GM18505 (cell line): Measurements from ENCODE around the gene SNX9.

ENCODE experiments used
- ATAC-seq: cut with Tn5 transposase; IDR thresholded peaks from one replicate; pipeline ENCODE4 v1.9.1; 2021; ENCODE audit not compliant: unreplicated experiment
- POLR2A ChIP-seq: IDR thresholded peaks from 4 replicates; pipeline ENCODE4 v1.6.1; 2011; ENCODE audit warnings: borderline replicate concordance; ENCODE audit not compliant: insufficient read depth, insufficient read length; ENCODE audit errors: extremely low read depth

The SNX9 gene

GRCh38 chr6:157864185-157864761 is 41.2 kb downstream of the SNX9 start:
- TF ChIP-seq POLR2A, result no peak

GRCh38 chr6:157865249-157865648 is 42.2 kb downstream of the SNX9 start:
- no peak for TF ChIP-seq POLR2A
- no peak for ATAC-seq

More at GRCh38 chr6:157864185-157864761, 41.2 kb downstream of the SNX9 start:
- no peak for ATAC-seq

GRCh38 chr6:157867155-157867559 is 44.1 kb downstream of the SNX9 start:
- ATAC-seq, result no peak
- no peak for TF ChIP-seq POLR2A

- ATAC-seq, result no peak
- no peak for TF ChIP-seq POLR2A
Measured at GRCh38 chr6:157867981-157868380, 44.9 kb downstream of the SNX9 start.

GRCh38 chr6:157868835-157869234 is 45.8 kb downstream of the SNX9 start:
- TF ChIP-seq POLR2A, result no peak
- no peak for ATAC-seq

- no peak for TF ChIP-seq POLR2A
- ATAC-seq, result no peak
Measured at GRCh38 chr6:157869673-157870302, 46.7 kb downstream of the SNX9 start.

GRCh38 chr6:157873735-157874344 is 50.8 kb downstream of the SNX9 start:
- no peak for TF ChIP-seq POLR2A
- ATAC-seq, result peak; percentile 64

GRCh38 chr6:157877149-157877548 is 54.1 kb downstream of the SNX9 start:
- ATAC-seq, result no peak
- TF ChIP-seq POLR2A, result no peak

GRCh38 chr6:157877573-157878438 is 54.8 kb downstream of the SNX9 start:
- ATAC-seq, result no peak
- TF ChIP-seq POLR2A, result no peak

GRCh38 chr6:157879034-157879872 is 56.2 kb downstream of the SNX9 start:
- peak; percentile 87 for ATAC-seq

GRCh38 chr6:157879873-157880254 is 56.8 kb downstream of the SNX9 start:
- ATAC-seq, result peak; percentile 47
- TF ChIP-seq POLR2A, result no peak

More at GRCh38 chr6:157879034-157879872, 56.2 kb downstream of the SNX9 start:
- no peak for TF ChIP-seq POLR2A

GRCh38 chr6:157880534-157880933 is 57.5 kb downstream of the SNX9 start:
- no peak for ATAC-seq
- no peak for TF ChIP-seq POLR2A

GRCh38 chr6:157881342-157881741 is 58.3 kb downstream of the SNX9 start:
- TF ChIP-seq POLR2A, result no peak

GRCh38 chr6:157884756-157885155 is 61.7 kb downstream of the SNX9 start:
- ATAC-seq, result no peak
- no peak for TF ChIP-seq POLR2A

More at GRCh38 chr6:157881342-157881741, 58.3 kb downstream of the SNX9 start:
- no peak for ATAC-seq
